RCC 7860 (cell line): ENCODE data around the gene KIR3DL2.
"Not testable (repeated sequence)": the region's sequence is repeated elsewhere in the genome, so short reads cannot be mapped to it uniquely, and the experiment has no call there.

Experiments
- DNase-seq: peaks from one replicate; pipeline ENCODE4 v3.0.0-alpha.2; 2015; ENCODE audit warnings: low spot score
- FAIRE-seq: peaks from 2 replicates; lab custom pipeline; 2012; peaks lifted over from hg19 to GRCh38; lab: Jason Lieb, UNC

The KIR3DL2 gene

DNA sequence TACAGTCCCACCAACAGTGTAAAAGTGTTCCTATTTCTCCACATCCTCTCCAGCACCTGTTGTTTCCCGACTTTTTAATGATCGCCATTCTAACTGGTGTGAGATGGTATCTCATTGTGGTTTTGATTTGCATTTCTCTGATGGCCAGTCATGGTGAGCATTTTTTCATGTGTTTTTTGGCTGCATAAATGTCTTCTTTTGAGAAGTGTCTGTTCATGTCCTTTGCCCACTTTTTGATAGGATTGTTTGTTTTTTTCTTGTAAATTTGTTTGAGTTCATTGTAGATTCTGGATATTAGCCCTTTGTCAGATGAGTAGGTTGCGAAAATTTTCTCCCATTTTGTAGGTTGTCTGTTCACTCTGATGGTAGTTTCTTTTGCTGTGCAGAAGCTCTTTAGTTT is 13.2 kb downstream of the KIR3DL2 start:
- not testable (repeated sequence) for DNase-seq, FAIRE-seq

DNA sequence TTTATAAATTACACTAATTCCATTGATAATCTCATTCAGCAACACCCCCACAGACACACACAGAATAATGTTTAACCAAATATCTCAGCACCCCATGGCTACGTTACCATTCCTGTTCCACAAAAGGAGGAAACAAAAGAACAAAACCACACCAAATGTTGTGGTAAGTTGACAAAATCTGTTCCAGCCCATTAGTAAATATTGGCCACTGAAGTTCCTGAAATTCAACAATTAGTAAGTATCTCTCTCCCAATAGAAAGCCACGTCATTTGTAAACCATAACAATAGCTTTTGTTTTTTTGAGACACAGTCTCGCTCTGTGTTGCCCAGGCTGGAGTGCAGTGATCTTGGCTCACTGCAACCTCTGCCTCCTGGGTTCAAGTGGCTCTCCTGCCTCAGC is 21.5 kb downstream of the KIR3DL2 start:
- FAIRE-seq: no peak
- no peak for DNase-seq

DNA sequence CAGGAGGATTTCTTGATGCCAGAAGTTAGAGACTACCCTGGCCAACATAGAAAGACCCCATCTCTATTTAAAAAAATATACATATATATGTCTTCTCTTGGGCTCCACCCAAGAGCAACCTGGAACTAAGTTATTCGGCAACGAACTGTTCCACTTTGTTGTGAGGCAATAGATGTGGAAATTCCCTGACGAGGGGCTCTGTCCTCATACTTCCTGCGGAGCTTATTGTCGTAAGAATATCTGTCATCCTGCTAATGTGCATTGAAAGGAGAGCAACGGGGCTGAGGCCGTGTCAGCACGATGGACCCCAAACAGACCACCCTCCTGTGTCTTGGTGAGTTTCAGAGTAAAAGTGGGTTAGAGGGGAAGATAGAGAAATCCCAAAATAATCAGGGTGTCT is 23.7 kb downstream of the KIR3DL2 start, which contains the start of gene FCAR:
TSS of gene FCAR (plus strand) at position 246 of the 400 bp plus-strand sequence. CDS start at position 301, 55 bp downstream.
- no peak for FAIRE-seq
- DNase-seq: no peak

DNA sequence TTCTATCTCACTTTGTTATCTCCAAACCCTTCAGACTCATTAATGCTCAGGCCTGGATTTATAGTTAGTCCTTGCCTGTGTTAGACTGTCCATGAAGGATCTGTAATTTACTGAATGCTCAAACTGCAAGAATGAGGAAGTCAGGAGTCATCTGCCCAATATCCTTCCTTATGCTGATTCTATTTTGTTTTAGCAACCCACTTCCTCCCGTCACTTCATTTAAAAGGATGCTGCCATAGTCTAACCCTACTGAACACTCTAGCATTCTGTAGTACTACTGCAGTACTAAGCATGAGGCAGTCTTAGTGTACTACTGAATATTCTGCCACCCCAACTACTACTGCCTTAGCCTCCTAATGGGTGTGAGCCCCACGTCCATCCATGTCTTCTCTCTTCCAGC is 25.3 kb downstream of the KIR3DL2 start:
- FAIRE-seq (no peak), DNase-seq (no peak)

DNA sequence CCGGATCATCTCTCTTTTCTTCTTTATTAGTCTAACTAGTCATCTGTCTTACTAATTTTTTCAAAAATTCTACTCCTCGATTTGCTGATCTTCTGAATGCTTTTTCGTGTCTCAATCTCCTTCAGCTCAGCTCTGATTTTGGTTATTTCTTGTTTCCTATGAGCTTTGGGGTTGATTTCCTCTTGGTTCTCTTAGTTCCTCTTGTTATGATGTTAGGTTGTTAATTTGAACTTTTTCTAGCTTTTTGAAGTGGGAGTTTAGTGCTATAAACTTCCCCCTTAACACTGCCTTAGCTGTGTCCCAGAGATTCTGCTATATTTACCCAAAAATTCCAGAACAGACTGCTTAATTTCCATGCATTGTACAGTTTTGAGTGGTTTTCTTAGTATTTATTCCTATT is 27.2 kb downstream of the KIR3DL2 start:
- no peak for DNase-seq
- FAIRE-seq: no peak

DNA sequence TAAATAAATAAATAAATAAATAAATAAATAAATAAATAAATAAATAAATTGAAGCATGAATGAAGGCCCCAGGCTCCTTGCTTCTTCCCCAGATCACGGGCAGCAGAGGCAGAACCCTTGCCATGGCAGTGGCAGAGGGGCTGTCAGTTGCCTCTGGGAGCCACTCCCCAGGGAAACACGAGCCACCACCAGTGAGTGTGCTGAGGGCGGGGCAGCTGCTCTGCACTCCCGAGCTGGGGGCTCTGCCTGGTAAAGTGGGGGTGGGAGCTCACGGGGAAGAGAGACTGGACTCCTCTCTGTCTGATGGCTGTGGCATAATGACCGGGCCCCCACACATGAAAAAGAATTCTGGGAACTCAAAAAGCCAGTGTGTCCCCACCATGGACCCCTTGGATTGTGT is 31.6 kb downstream of the KIR3DL2 start:
- FAIRE-seq (no peak), DNase-seq (no peak)

DNA sequence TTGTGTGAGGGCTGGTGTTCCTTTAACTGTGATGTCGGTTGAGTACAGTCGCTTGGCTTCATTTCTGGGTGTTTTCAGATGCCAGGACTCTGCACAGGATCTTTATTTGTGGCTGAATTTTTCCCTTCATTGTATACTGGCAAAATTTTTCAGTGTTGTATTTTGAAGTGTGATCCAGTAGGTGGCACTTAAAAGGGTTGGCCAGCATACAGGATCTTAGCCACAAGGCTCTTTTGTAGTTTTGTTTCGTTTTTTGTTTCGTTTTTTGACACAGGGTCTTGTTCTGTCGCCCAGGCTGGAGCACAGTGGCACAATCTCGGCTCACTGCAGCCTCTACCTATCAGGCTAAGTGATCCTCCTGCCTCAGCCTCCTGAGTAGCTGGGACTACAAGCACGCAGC is 32.5 kb downstream of the KIR3DL2 start:
- DNase-seq (no peak), FAIRE-seq (no peak)

DNA sequence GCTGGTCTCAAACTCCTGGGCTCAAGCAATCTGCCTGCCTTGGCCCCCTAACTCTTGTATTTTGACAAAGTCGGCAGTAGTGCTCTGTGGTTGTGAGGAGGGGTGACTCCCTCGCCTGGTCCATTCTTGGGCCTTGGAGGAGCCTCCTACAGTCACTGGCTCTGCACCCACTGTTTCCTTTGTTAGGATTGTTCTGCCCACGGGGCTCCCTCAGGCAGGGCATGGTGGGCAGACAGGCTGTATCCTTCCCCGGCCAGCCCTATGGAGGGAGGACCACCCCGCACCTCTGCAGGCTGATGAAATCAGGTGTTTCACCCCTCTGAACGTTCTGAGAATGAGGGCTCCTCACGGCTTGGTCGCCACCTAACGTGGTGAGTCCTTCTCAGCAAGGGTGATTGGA is 33.0 kb downstream of the KIR3DL2 start:
- FAIRE-seq (no peak), DNase-seq (no peak)

DNA sequence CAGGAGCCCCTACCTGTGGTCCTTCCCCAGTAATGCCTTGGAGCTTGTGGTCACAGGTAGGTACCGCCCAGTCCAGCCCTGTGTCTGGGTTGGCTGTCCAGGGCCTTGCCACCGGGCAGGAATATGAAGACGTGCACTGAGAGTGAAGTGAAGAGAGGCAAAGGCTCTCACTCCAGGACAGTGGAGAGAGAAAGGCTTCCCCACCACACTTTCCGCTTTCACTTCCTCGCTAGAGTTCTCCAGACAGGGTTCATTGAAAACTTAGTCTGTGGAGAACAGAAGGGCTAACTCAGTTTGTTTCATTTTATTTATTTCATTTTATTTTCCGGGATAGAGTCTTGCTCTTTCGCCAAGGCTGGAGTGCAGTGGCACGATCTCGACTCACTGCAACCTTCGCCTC is 38.0 kb downstream of the KIR3DL2 start:
- no peak for FAIRE-seq

DNA sequence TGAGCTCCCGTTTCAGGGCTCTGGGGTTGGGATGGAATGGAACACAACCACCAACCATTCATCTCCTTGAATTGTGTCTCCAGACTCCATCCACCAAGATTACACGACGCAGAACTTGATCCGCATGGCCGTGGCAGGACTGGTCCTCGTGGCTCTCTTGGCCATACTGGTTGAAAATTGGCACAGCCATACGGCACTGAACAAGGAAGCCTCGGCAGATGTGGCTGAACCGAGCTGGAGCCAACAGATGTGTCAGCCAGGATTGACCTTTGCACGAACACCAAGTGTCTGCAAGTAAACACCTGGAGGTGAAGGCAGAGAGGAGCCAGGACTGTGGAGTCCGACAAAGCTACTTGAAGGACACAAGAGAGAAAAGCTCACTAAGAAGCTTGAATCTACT is 39.3 kb downstream of the KIR3DL2 start:
- no peak for DNase-seq
- no peak for FAIRE-seq

More for the DNA sequence above, 38.0 kb downstream of the KIR3DL2 start:
- DNase-seq: no peak

DNA sequence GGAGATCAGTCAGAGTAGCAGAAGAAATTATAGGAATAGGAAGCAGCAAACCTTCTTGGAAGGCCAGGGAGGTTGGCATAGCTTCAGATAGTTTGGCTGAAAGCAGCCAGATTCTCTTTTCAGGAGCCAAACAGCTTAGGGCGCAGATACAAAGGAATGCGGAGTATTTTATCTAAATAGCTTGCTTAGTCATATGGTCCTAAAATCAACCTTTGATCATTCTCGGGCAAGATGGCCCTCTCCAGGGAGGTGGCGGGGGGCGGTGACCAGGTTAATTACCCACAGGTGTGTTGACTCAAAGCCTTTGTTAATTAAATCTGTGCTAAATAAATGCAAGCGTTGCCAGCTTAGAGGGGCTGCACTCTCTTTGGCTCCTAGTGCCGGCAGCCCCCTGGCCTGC is 43.2 kb downstream of the KIR3DL2 start:
- DNase-seq (no peak), FAIRE-seq (no peak)

DNA sequence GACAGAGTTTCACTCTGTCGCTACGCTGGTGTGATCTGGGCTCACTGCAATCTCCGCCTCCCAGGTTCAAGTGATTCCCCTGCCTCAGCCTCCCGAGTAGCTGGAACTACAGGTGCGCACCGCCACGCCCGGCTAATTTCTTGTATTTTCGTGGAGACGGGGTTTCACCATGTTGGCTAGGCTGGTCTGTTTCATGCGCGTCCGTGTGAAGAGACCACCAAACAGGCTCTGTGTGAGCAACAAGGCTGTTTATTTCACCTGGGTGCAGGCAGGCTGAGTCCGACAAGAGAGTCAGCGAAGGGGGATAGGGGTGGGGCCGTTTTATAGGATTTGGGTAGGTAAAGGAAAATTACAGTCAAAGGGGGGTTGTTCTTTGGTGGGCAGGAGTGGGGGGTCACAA is 43.9 kb downstream of the KIR3DL2 start:
- not testable (repeated sequence) for DNase-seq, FAIRE-seq

DNA sequence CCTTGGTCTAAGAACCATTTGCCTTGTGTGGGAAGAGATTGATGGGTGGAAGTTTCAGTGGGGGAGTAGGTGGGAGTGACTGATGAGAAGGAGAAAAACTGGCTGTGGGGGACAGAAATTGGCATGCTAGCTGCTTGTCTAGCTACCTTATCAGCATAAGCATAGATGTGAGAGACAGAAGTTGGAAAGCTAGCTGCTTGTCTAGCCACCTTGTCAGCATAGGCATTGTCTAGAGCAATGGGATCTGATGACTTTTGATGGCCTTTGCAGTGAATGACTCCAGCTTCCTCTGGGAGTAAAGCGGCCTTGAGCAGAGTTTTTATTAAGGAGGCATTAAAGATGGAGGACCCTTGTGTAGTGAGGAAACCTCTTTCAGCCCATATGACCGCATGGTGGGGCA is 45.8 kb downstream of the KIR3DL2 start:
- no peak for DNase-seq
- no peak for FAIRE-seq

DNA sequence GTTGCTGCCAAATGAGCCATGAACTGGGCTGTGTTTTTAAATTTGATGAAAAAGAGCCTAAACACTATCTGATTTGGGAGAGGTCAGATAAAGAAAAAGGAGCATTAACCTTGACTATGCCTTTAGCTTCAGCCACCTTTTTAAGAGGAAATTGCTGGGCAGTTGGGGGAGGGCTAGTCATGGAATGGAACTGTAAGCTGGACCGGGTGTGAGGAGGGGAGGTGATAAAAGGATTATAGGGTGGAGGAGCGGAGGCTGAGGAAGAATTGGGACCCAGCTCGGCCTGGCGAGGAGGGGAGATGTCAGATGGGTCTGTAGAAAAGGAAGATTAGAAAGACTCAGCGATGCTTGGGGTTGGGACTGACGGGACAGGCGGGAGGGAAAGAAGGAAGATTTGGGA is 48.4 kb downstream of the KIR3DL2 start:
- not testable (repeated sequence) for FAIRE-seq, DNase-seq

DNA sequence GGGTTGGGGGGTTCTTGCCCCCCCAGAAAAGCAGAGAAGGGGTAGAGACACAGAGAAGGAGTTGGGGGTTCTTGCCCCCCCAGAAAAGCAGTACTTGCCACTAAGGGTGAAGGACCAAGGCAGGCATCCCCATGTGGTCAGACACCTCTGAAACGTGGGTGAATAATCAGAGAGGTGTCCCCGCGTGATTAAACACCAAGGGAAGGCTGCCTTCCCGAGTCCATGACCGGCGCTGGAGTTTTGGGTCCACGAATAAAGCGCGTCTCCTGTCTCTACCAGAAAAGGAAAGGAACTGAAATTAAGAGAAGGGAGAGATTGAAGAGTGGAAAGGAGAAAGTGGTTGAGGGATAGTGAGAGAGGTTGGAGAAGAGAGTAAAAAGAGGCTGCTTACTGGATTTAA is 49.4 kb downstream of the KIR3DL2 start:
- FAIRE-seq, DNase-seq: not testable (repeated sequence)

DNA sequence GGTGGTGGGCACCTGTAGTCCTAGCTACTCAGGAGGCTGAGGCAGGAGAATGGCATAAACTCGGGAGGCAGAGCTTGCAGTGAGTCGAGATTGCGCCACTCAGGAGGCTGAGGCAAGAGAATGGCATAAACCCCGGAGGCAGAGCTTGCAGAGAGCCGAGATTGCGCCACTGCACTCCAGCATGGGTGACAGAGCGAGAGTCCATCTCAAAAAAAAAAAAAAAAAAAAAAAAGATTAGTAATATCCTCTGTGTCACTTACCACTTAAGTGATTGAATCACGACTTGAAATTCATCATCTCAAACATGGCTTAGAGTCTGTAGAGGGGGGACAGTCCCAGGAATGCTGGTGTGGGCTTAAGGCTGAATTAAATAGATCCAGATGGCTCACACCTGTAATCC is 50.9 kb downstream of the KIR3DL2 start:
- not testable (repeated sequence) for FAIRE-seq, DNase-seq

DNA sequence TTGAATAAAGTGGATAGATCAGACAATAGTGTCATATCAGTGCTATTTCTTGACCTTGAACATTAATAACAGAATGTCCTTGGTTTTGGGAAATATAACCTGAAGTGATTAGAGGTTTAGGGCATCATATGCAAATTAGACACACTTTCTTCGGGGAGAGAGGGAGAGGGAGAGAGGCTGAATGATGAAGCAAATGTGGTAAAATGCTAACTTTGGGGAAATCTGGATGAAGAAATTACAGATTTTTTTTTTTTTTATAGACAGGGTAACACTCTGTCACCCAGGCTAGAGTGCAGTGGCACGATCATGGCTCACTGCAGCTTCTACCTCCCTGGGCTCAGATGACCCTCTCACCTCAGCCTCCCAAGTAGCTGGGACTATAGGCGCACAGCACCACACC is 51.8 kb downstream of the KIR3DL2 start:
- FAIRE-seq: no peak
- DNase-seq: no peak

DNA sequence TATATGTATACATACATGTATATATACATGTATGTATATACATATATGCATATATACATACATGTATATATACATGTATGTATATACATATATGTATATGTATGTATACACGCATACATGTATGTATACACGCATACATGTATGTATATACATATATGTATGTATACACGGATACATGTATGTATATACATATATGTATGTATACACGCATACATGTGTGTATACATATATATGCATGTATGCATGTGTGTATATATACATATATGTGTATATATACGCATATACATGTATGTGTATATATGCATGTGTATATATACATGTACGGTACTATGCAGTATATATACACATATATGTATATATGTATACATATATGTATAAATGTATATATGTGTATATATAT is 53.1 kb downstream of the KIR3DL2 start:
- no peak for FAIRE-seq

DNA sequence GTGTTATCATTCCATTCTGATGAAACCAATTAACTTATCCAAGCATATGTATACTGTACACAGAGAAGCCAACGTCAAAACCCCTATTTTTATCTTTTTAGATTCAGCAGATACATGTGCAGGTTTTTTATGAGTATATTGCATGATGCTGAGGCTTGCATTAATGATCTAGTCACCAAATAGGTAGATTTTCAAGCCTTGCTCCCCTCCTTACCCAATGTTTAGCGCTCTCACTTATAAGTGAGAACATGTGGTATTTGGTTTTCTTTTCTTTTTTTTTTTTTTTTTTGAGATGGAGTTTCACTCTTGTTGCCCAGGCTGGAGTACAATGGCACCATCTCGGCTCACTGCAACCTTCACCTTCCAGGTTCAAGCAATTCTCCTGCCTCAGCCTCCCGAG is 54.0 kb downstream of the KIR3DL2 start:
- not testable (repeated sequence) for DNase-seq, FAIRE-seq

More for the DNA sequence above, 53.1 kb downstream of the KIR3DL2 start:
- DNase-seq: no peak

DNA sequence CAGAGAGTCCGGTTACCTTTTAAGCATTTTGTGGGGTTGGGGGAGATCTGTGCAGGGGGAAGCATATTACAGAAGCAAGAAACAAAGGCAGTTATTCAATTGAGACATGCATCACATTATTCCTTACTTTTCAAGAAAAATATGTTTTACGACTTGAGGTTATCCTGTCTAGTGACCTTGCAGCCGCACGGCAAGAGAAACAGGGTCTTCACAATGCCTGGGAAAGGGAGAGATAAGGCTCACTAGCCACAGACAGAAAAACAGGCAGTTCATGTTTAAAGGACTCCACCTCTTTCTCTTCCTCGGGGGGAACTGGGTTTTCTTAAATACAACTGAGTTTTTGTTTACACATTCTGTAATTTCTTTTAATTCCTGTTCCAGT is 55.2 kb downstream of the KIR3DL2 start:
- FAIRE-seq (no peak), DNase-seq (no peak)

DNA sequence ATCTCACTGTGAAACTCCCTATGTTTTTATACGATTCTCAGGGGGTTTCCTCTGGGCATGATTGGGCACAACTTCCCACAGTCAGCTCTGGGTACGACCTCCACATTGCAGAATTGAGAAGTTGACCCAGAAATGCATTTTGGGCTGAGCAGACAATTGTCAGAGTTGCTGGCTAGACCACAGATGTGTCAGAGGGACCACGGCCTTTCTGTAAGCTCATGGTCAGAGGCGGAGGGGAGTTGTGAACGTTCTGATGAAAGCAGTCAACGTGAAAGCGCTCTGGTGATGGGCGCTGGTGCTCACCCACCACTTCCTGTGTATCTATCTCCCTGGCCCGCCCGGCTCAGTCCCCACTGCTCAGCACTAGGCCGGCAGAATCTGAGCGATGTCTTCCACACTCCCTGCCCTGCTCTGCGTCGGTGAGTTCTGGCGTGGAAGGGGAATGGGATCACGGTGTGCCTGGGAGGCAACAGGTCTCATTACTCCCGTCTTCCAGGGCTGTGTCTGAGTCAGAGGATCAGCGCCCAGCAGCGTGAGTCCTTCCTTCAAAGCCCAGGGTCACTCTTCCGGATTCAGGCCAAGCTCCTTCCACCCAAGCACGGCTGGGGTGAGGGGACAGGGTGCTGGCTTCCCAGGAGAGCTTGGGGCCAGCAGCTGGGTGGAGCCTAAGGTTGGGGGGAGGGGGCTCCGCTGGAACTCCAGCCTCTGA is 55.7 kb downstream of the KIR3DL2 start, which contains the start of gene NCR1:
TSS of gene NCR1 (plus strand) at position 346 of the 709 bp plus-strand sequence. CDS start at position 386, 40 bp downstream.
- DNase-seq: no peak

DNA sequence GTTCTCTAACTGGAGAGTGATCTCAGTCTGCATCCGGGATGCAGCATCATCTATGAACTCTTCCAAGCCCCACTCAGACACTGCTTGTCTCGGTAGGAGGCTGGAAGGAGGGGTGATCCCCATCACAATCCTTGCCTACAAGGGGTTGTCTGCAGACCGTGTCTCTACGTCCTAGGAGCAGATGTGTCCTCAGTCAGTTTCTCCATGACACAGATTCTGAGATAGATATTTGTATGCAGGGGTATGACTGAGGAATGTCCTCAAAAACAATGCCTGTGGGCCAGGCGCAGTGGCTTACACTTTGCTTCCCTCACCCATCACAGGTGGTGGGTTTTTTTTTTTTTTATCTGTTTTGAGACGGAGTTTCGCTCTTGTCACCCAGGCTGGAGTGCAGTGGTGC is 56.6 kb downstream of the KIR3DL2 start:
- FAIRE-seq (no peak), DNase-seq (no peak)

More for the DNA sequence above, 55.7 kb downstream of the KIR3DL2 start, which contains the start of gene NCR1:
- no peak for FAIRE-seq

DNA sequence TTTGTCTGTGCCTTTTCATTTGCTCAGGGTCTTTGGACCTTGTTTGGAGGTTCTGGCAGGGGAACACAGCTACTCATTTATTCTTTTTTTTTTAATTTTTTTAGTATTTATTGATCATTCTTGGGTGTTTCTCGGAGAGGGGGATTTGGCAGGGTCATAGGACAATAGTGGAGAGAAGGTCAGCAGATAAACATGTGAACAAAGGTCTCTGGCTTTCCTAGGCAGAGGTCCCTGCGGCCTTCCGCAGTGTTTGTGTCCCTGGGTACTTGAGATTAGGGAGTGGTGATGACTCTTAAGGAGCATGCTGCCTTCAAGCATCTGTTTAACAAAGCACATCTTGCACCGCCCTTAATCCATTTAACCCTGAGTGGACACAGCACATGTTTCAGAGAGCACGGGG is 57.7 kb downstream of the KIR3DL2 start:
- FAIRE-seq, DNase-seq: not testable (repeated sequence)
